Liver (tissue), 9 donors: ENCODE data around the gene PFN3. TPM values are rescaled to one million over a fixed set of nuclear protein-coding genes. Genes with fewer than 3 reads are reported as not detected.

Experiments used
- DNase-seq: peaks from one replicate; pipeline ENCODE4 v3.0.0-alpha.2; 2017; ENCODE audit warnings: low spot score
- H3K27ac ChIP-seq, 2 donors: one replicate each; pipeline ENCODE4 v1.7.0; 2013; ENCODE audit warnings: inconsistent platforms in 2 of 2, low read length in 2 of 2, control low read depth in 1 of 2, low read depth in 1 of 2, mild to moderate bottlenecking in 1 of 2
- H3K27me3 ChIP-seq, 4 donors: one replicate each; pipeline versions ENCODE4 v1.6.1 to v1.7.0; 2013; ENCODE audit warnings: low read length in 3 of 4, inconsistent platforms in 1 of 4, mild to moderate bottlenecking in 1 of 4, moderate library complexity in 1 of 4; ENCODE audit not compliant: control insufficient read depth in 4 of 4, insufficient read depth in 4 of 4
- H3K36me3 ChIP-seq, 4 donors: one replicate each; pipeline versions ENCODE4 v1.6.1 to v1.7.0; 2013; ENCODE audit warnings: low read length in 3 of 4, mild to moderate bottlenecking in 3 of 4, low read depth in 1 of 4, moderate library complexity in 1 of 4; ENCODE audit not compliant: control insufficient read depth in 4 of 4, insufficient read depth in 3 of 4
- H3K4me1 ChIP-seq, 4 donors: one replicate each; pipeline versions ENCODE4 v1.6.1 to v1.7.0; 2013; ENCODE audit warnings: low read length in 3 of 4, mild to moderate bottlenecking in 3 of 4, moderate library complexity in 1 of 4; ENCODE audit not compliant: control insufficient read depth in 4 of 4, insufficient read depth in 4 of 4
- H3K4me3 ChIP-seq, 3 donors: one replicate each; pipeline versions ENCODE4 v1.6.1 to v1.7.0; 2013; ENCODE audit warnings: low read length in 3 of 3, control low read depth in 1 of 3, low read depth in 1 of 3, mild to moderate bottlenecking in 1 of 3
- H3K9ac ChIP-seq, 2 donors: one replicate each; pipeline ENCODE4 v1.7.0; 2013; ENCODE audit warnings: low read length in 2 of 2, mild to moderate bottlenecking in 2 of 2, moderate library complexity in 2 of 2, control low read depth in 1 of 2, low read depth in 1 of 2
- H3K9me3 ChIP-seq, 4 donors: one replicate each; pipeline versions ENCODE4 v1.6.1 to v1.7.0; 2013; ENCODE audit warnings: low read length in 3 of 4; ENCODE audit not compliant: control insufficient read depth in 4 of 4
- ATF3 ChIP-seq: IDR thresholded peaks from 2 replicates; pipeline ENCODE4 v1.6.1; 2016; ENCODE audit warnings: antibody characterized with exemption
- CTCF ChIP-seq: fragments of 150-350 bp; IDR thresholded peaks from 2 replicates; pipeline ENCODE4 v1.5.1; 2017; ENCODE audit warnings: improper control_type of control experiment, low read depth, low read length; ENCODE audit not compliant: missing input control
- EGR1 ChIP-seq, 2 donors: IDR thresholded peaks; 2 replicates each; pipeline ENCODE4 v1.6.1; 2016 to 2018; ENCODE audit warnings: antibody characterized with exemption in 2 of 2, low read depth in 2 of 2
- FOXA1 ChIP-seq: IDR thresholded peaks from 2 replicates; pipeline ENCODE4 v1.6.1; 2016; ENCODE audit warnings: antibody characterized with exemption
- FOXA2 ChIP-seq: IDR thresholded peaks from 2 replicates; pipeline ENCODE4 v1.6.1; 2016; ENCODE audit warnings: antibody characterized with exemption
- GABPA ChIP-seq, 2 donors: IDR thresholded peaks in 1 of 2; conservative IDR thresholded peaks in 1 of 2; 2 replicates each; pipeline ENCODE4 v1.6.1; 2016; ENCODE audit warnings: antibody characterized with exemption in 2 of 2, mild to moderate bottlenecking in 1 of 2, moderate library complexity in 1 of 2
- HNF4A ChIP-seq, 2 donors: conservative IDR thresholded peaks; 2 replicates each; pipeline ENCODE4 v1.6.1; 2016; ENCODE audit warnings: antibody characterized with exemption in 2 of 2, mild to moderate bottlenecking in 2 of 2
- HNF4G ChIP-seq: IDR thresholded peaks from 2 replicates; pipeline ENCODE4 v1.6.1; 2016; ENCODE audit warnings: antibody characterized with exemption
- JUND ChIP-seq, 2 donors: IDR thresholded peaks; 2 replicates each; pipeline ENCODE4 v1.6.1; 2016; ENCODE audit warnings: antibody characterized with exemption in 2 of 2
- MAX ChIP-seq: IDR thresholded peaks from 2 replicates; pipeline ENCODE4 v1.6.1; 2016; ENCODE audit warnings: antibody characterized with exemption
- NR2F2 ChIP-seq: IDR thresholded peaks from 2 replicates; pipeline ENCODE4 v1.6.1; 2016; ENCODE audit warnings: antibody characterized with exemption
- RAD21 ChIP-seq, 2 donors: IDR thresholded peaks; 2 replicates each; pipeline ENCODE4 v1.6.1; 2016; ENCODE audit warnings: antibody characterized with exemption in 2 of 2, mild to moderate bottlenecking in 2 of 2
- REST ChIP-seq: IDR thresholded peaks from 2 replicates; pipeline ENCODE4 v1.6.1; 2016; ENCODE audit warnings: antibody characterized with exemption, mild to moderate bottlenecking
- RXRA ChIP-seq, 2 donors: IDR thresholded peaks; 2 replicates each; pipeline ENCODE4 v1.6.1; 2017 to 2018; ENCODE audit warnings: antibody characterized with exemption in 2 of 2, mild to moderate bottlenecking in 1 of 2
- SP1 ChIP-seq: IDR thresholded peaks from 2 replicates; pipeline ENCODE4 v1.6.1; 2018; ENCODE audit warnings: antibody characterized with exemption, mild to moderate bottlenecking
- TAF1 ChIP-seq: conservative IDR thresholded peaks from 2 replicates; pipeline ENCODE4 v1.6.1; 2016; ENCODE audit warnings: antibody characterized with exemption, mild to moderate bottlenecking
- YY1 ChIP-seq: IDR thresholded peaks from 2 replicates; pipeline ENCODE4 v1.6.1; 2016; ENCODE audit warnings: antibody characterized with exemption, mild to moderate bottlenecking
- ZBTB33 ChIP-seq: IDR thresholded peaks from 2 replicates; pipeline ENCODE4 v1.6.1; 2016; ENCODE audit warnings: antibody characterized with exemption
- WGBS: extraction: QIAGEN DNeasy Blood & Tissue Kit; methylation state at CpG from one replicate; pipeline ENCODE4 v1.1.7; 2013; 5-methylcytosine and 5-hydroxymethylcytosine counted together
- polyA plus RNA-seq, 2 donors: library from polyadenylated mRNA; stranded (reverse) in 1 of 2; unstranded in 1 of 2; fragments of 200-250 nt in 1 of 2; fragments of >200 nt in 1 of 2; fragmentation: Nextera tagmentation in 1 of 2; extraction: Ambion mirVana in 1 of 2; gene quantifications; one replicate each; pipeline versions ENCODE4 v1.2.1 to v1.2.3, GENCODE V29; 2013 to 2015
- total RNA-seq, 2 donors: library from RNA; depleted of rRNA; stranded (reverse); fragments of >200 nt; gene quantifications; one replicate each; pipeline ENCODE4 v1.2.3, GENCODE V29; 2014
- donor health status: healthy.
- donor health status: healthy.
- donor health status: healthy.
- donor health status: healthy.
- donor health status: healthy.

The PFN3 gene
- total and polyA plus RNA-seq, 4 donors: not detected

- TF ChIP-seq ZBTB33: no peak
- no peak for TF ChIP-seq MAX
- TF ChIP-seq FOXA1: no peak
- no peak for TF ChIP-seq ATF3
- TF ChIP-seq NR2F2: no peak
- no peak for TF ChIP-seq HNF4A (conservative IDR thresholded peaks at IDR 0.05)
- TF ChIP-seq YY1: no peak
These were observed 29.1 kb downstream of the PFN3 start (continued) for GRCh38 chr5:177371120-177372033.

- TF ChIP-seq ATF3: no peak
- TF ChIP-seq HNF4G: no peak
- peak; percentile 35 for TF ChIP-seq REST
- peak; percentile 70 for TF ChIP-seq SP1
- TF ChIP-seq HNF4A (conservative IDR thresholded peaks at IDR 0.05): peak; percentile 25 to 31
- peak; percentile 11 for TF ChIP-seq YY1
- peak; percentile 48 for TF ChIP-seq FOXA1
- TF ChIP-seq TAF1: no peak
- no peak for TF ChIP-seq GABPA (IDR thresholded peaks at IDR 0.05 in 1 of 2, conservative IDR thresholded peaks at IDR 0.05 in 1 of 2)
- no peak for TF ChIP-seq EGR1 (IDR thresholded peaks at IDR 0.05; ENCODE audit: low read depth in 2 of 2)
- TF ChIP-seq CTCF: peak; percentile 83
- peak in 1 of 2 donors; percentile 30 for TF ChIP-seq RXRA (IDR thresholded peaks at IDR 0.05)
- TF ChIP-seq MAX: peak; percentile 55
- peak in 1 of 2 donors; percentile 32 for TF ChIP-seq JUND (IDR thresholded peaks at IDR 0.05)
- TF ChIP-seq ZBTB33: no peak
- no peak for TF ChIP-seq FOXA2
- peak; percentile 69 to 79 for TF ChIP-seq RAD21 (IDR thresholded peaks at IDR 0.05)
- no peak for TF ChIP-seq NR2F2
- H3K4me1 ChIP-seq: peaks cover 36 to 84% (median 64%) of the 10 kb centered on the region in 4 donors
- H3K9me3 ChIP-seq: no peaks in the 10 kb centered on the region
- peak; percentile 89 for DNase-seq
- peak overlapping the region; percentile 77 to 87 for H3K27ac ChIP-seq
- no peaks in the 10 kb centered on the region for H3K36me3 ChIP-seq
- peak overlapping the region in 1 of 3 donors; percentile 51 for H3K4me3 ChIP-seq
- WGBS: 16% methylated on average over 42 of the region's 42 CpGs
- H3K9ac ChIP-seq: no peak overlapping the region
- no peaks in the 10 kb centered on the region for H3K27me3 ChIP-seq
These were observed 29.9 kb downstream of the PFN3 start for GRCh38 chr5:177370488-177371119.
